ENCODE measurements around the gene GPR68.

DNA sequence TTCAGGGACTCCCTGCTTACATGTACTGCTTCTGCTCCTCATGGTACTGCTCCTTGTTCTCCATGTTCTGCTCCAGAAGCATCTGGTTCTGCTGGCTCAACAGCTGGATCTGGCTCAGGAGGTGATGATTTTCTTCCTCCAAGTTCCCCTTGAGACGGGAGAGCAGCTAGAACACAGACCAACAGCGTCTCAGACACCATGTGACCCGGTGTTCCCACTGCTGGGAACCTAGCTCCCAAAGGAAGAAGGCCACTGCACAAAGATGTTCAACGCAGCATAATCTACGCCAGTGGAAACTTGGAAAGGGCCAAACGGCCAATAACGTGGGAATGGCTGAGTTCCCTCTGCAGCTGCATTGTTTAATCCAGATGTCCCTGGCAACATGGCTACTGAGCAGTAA is 49.6 kb upstream of the GPR68 start:
- TF ChIP-seq, protein P1, sequence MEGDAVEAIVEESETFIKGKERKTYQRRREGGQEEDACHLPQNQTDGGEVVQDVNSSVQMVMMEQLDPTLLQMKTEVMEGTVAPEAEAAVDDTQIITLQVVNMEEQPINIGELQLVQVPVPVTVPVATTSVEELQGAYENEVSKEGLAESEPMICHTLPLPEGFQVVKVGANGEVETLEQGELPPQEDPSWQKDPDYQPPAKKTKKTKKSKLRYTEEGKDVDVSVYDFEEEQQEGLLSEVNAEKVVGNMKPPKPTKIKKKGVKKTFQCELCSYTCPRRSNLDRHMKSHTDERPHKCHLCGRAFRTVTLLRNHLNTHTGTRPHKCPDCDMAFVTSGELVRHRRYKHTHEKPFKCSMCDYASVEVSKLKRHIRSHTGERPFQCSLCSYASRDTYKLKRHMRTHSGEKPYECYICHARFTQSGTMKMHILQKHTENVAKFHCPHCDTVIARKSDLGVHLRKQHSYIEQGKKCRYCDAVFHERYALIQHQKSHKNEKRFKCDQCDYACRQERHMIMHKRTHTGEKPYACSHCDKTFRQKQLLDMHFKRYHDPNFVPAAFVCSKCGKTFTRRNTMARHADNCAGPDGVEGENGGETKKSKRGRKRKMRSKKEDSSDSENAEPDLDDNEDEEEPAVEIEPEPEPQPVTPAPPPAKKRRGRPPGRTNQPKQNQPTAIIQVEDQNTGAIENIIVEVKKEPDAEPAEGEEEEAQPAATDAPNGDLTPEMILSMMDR (IDR thresholded peaks at IDR 0.05) = no peak
- TF ChIP-seq POLR2AphosphoS5 (IDR thresholded peaks at IDR 0.05) = no peak
- TF ChIP-seq POLR2A (IDR thresholded peaks at IDR 0.05) = no peak

Measured in suprapubic skin (tissue), 4 donors.